NK-92 treated with Interleukin-12 subunit alpha and Interleukin-12 subunit beta, amount 100 ng/mL, for 24 hours (cell line): ENCODE results near the gene ABHD5.

Experiments
- DNase-seq: peaks from one replicate; lab custom pipeline; 2025; lab: John Stamatoyannopoulos, UW

The ABHD5 gene

DNA sequence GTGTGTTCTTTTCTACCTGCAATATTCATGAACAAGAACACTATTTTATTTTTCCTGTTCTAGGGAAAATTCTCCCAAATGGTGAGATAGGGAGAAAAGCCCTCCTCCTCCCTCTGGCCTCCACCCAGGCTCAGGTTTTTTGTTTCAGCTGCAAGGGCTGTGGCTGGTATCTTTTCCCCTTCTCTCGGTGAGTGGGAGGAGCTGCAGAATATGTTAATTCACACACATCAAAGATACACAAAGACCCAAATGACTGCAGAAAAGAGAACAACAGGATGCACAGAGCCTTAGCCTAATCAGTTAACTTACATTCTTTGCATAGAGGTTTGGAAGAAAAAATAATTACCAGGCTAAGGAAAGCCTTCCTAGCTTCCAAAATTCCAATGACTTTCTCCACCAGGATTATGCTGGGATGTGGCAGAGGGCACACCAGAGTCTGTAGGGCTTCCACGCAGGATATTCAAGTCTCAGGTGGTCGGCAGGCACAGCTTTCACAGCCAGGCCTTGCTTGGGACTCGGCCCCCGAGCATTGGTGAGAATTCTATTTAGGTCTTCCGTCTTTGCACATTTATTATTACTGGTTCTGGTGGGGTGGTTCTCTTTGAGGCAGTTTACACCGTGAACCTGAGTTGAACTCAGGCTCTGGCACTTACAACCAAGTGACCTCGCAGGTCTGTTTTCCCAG lies 64.9 kb downstream of the ABHD5 start:
- DNase-seq, result no peak

DNA sequence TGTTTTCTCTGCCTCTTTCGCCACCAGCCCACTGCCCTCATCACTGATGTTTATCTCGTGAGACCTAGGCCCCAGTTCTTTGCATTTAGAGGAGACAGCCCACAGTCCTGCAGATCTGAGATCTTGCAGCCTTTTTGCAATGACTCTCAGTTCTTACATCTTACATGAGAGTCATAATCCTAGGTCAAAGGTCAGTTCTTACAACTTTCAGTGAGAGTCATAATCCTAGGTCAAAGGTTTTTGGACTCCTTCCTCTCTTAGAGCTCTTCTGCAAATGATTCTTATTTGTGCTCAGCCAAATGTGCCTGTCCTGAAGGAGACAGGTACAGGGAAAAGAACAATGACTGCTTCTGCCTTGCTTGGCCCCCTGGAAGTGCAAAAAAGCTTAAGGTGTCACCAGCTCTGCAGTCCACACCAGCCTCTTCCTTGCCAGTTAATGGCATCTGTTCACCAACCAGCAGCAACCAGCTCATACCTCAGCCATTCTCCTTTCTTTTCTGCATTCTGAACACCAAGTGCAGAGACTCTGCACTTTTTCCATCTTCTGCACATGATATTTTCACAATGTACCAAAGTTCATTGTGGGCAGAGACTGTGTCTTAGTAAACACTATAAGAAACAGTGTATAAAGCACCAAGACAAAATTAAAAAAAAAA lies 67.1 kb downstream of the ABHD5 start:
- DNase-seq, result no peak

DNA sequence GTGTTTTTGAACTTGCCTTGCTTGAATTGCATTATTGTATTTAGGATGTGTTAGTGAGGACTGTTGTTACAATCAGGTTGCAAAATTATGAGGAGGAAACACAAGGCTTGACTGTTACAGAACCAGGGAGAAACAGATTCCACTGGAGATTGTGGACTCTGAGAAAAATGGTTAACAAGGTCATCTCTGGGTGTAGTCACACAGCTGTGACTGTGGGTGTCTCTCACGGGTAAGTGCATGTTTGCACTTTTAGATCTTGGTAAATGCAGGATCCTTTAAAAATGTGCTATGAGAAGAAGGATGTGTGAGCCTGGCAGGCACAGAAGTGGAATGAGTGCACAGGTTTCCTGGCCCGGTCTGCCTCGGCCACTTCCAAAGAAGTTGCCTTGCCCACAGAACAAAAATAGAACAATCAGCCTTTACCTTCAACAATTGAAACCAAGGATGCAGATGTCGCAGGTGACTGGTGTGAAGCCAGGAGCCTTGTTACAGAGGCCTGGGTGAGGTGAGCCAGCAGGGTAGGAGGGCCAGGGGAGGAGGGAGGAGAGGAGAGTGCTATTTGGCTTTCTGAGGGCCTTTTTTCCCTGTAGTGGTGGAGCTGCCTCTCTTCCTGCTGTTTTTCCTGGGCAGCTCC lies 68.0 kb downstream of the ABHD5 start:
- no peak for DNase-seq

DNA sequence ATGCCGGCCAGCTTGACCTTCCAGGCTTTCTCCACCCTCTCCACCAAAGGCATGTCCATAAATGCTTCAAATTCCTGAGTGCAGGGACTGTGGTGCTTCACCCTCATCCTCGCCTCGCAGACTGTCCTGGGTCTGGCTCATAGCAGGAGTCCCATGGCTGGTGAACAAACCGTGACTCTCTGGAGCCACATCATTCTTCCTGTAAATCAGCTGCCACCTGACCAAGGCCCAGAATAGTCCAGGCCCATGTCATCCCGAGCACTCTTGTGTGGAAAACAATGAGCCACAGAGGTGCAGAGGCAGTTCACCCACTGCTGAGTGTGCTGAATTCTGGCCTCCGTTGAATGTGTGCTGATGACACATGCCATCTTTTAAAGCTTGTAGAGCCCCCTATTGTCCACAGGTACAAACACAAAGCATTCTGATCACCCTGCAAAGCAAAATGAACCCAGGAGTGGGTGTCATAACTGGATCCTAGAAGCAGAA lies 68.6 kb downstream of the ABHD5 start:
- DNase-seq, result no peak

- no peak for DNase-seq
These were observed 69.2 kb downstream of the ABHD5 start for GRCh38 chr3:43759938-43760337.

- no peak for DNase-seq
These were observed 70.2 kb downstream of the ABHD5 start for GRCh38 chr3:43760938-43761337.

DNA sequence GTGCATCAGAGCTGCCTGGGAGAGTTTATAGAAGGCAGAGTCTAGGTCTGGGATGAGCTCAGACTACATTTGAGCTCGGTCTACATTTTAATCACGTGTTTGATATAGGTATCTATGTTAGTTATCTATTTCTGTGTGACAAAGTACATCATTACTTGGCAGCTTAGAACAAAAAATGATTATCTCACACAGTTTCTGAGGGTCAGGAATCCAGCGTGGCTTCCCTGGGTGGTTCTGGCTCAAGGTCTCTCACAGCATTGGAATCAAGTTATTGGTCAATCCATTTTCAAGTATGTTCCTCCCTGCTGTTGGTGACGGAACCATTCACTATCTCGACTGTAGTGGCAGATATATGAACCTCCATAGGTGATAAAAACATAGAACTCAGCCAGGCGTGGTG lies 71.7 kb downstream of the ABHD5 start:
- DNase-seq, result no peak

- no peak for DNase-seq
These were observed 73.3 kb downstream of the ABHD5 start for GRCh38 chr3:43764056-43764455.

GRCh38 chr3:43764471-43764870 lies 73.7 kb downstream of the ABHD5 start:
- no peak for DNase-seq

- DNase-seq, result no peak
These were observed 74.8 kb downstream of the ABHD5 start for GRCh38 chr3:43765521-43765971.

DNA sequence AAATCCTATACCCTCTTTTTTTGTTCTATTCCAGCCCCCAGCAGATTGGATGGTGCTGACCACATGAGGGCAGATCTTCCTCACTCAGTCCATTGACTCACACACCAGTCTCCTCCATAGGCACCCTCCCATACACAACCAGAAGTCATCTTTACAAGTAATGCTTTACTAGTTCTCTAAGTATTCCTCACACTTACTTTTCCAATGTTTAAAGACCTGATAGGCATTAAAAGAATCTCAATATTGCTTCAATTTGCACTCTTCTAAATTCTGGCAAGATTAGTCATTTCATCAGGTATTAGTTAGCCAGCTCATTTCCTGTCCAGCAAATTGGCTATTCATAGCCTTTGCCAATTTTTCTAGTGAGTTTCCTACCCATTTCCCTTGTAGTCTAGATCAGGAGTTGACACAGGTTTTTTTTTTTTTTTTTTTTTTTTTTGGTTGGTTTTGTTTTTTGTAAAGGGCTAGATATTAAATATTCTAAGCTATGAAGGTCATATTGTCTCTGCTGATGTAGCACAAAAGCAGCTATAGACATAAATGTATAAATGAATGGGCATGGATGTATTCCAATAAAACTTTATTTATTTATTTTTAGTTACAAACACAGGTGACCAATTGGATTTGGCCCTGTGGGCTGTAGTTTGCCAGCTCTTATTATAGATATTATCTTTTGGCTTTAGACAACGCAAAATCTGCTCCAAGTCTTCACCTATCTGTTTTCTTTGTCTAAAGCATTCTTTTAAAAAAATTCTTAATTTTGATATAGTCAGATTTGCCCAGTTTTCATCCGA lies 76.1 kb downstream of the ABHD5 start:
- no peak for DNase-seq

- DNase-seq, result no peak
These were observed 77.7 kb downstream of the ABHD5 start for GRCh38 chr3:43768381-43768973.

DNA sequence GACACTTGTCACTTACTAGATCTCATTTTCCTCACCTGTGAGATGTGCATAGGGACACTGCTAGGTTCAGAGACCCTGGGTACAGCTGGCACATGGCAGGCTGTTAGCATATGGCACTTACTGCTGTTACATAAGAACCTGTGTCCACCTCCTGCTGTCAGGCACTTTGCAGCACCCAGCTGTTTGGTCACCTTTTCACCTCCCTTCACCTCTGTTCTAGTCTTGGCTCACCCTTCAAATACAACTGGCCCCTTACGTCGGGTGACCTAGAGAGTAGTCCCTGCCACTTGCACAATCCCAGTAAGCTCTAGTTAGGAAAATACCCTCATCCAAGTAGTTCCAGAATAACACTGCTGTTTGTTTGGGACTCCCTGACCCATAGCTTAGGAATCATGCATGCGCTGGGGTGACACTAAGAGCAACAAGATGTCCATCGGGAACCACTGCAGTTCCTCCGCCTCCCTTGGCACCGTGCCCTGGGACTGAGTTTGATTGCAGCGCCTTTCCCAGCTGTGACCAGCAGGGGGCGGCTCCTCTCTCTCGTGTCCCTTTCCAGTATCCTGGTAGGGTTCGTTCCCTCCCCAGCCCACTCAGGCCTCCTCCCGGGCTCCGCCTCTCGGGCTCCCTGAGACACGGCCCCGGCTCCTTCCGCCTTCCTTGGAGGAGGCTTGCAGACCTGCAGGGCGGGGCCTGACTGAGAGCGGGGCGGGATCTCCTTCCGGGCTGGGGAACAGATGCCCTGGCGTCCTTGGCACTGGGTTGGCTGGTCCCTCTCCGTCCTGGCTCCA lies 78.6 kb downstream of the ABHD5 start:
- peak; percentile 9 for DNase-seq

GRCh38 chr3:43769885-43770425 lies 79.2 kb downstream of the ABHD5 start:
- peak; percentile 22 for DNase-seq

DNA sequence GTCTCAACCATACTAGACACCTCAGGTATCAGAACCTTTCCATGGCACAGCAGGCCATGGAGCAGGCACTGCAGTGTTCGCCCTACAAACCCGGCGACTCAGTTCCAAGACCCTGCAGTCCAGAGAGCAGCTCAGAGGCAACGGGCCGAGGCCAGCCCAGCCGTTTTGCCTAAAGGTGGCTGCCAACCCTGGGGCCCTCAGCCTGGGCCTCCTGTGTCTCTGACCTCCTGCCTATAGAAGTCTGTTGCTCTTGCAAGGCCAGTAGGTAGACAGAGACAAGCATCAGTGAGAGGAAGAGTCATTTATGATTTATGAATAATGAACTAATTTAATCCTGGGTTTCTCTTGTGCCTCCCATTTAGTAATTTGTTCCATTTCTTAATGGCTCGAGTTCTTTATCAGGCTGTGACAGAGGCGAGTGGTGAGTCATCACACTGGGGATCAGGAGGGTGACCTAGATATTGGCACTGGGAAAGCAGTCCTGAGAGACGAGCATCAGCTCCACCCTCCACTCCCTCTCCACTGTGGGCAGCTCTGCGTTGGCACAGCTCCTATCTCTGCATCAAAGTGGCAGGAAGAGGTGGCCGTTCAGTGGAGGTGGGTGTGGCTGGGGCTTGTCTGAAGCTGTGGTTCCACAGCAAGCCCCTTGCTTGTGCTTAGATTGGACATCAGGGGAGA lies 79.8 kb downstream of the ABHD5 start:
- no peak for DNase-seq

DNA sequence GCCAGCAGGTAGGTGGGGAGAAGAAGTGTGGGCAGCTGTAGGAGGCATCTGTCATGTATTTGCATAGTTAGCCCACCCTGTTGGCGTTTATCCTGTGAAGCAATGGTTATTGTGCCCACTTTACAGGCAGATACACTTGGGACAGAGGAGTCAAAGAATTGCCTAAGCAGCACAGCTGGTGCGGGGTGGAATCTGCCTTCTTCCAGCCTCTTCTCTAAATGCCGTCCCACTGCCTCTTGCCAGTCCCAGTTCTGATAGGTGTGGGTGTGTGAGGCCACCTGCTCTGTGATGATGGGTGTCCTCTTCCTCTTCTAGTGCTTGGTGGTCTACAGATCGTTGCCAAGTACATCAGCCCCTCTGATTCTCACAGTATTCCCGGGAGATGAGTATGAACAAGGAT lies 80.9 kb downstream of the ABHD5 start:
- DNase-seq, result no peak

- no peak for DNase-seq
These were observed 82.7 kb downstream of the ABHD5 start for GRCh38 chr3:43773273-43774094.

- no peak for DNase-seq
These were observed 84.1 kb downstream of the ABHD5 start for GRCh38 chr3:43774799-43775198.

GRCh38 chr3:43776101-43776500 lies 85.4 kb downstream of the ABHD5 start:
- DNase-seq, result no peak
